ENCODE measurements around the gene HK1.

DNA sequence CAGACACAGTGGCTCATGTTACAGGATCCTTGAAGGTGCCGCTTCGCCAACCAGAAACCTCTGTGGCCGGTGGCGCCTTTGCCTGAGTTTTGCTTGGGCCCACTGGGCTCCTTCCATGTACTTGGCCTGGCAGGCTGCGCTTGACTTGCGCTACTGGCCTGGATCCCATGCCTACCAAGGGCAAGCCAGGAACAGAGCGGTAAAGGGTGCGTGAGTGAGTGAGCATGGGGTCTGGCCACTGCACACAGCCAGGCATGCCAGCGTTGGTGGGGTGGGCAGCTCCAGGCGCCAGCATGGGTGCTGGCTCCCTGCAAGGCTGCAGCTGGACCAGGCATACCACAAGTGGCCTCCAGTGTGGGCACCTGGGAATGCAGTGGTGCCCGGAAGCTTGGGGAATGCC is 156.6 kb downstream of the HK1 start:
- TF ChIP-seq, protein P1, sequence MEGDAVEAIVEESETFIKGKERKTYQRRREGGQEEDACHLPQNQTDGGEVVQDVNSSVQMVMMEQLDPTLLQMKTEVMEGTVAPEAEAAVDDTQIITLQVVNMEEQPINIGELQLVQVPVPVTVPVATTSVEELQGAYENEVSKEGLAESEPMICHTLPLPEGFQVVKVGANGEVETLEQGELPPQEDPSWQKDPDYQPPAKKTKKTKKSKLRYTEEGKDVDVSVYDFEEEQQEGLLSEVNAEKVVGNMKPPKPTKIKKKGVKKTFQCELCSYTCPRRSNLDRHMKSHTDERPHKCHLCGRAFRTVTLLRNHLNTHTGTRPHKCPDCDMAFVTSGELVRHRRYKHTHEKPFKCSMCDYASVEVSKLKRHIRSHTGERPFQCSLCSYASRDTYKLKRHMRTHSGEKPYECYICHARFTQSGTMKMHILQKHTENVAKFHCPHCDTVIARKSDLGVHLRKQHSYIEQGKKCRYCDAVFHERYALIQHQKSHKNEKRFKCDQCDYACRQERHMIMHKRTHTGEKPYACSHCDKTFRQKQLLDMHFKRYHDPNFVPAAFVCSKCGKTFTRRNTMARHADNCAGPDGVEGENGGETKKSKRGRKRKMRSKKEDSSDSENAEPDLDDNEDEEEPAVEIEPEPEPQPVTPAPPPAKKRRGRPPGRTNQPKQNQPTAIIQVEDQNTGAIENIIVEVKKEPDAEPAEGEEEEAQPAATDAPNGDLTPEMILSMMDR (conservative IDR thresholded peaks at IDR 0.05 in 1 of 2, IDR thresholded peaks at IDR 0.05 in 1 of 2; ENCODE audit: extremely low read depth in 1 of 2, insufficient read depth in 1 of 2, low read depth in 1 of 2, low read length in 2 of 2): no peak
- no peak for TF ChIP-seq EZH2 (IDR thresholded peaks at IDR 0.05; ENCODE audit: borderline replicate concordance, low read length)
